ENCODE results near the gene STK25.

The STK25 gene

DNA sequence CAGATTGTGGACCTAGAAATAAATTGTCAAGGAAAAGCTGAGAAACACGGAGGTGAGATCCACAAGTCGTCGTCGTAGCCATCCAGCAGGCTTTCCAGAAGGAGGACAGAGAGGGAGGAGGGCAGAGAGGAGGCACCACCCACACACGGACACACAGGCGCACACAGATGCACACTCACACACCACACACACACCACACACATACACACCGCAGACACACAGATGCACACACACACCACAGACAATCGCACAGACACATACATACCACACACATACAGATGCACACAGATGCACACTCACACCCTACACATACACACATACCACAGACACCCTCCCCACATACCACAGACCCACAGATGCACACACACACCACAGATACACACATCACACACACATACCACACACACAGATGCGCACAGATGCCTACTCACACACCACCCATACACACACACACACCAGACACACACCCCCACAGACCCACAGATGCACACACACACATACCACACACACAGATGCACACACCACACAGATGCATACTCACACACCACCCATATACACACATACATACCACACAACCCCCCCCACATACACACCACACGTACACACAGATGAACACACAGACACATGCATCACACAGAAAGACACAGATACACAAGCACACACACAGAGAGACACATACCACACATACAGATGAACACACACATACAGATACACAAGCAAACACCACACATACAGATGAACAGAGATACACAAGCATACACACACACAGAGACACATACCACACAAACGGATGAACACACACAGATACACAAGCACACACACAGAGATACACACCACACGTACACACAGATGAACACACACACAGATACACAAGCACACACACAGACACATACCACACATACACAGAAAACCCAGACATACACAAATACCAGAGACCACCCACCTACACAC lies 37.4 kb upstream of the STK25 start:
- DNase-seq (ENCODE audit: extremely low read depth, low read depth): no peak
- TF ChIP-seq, protein P1, sequence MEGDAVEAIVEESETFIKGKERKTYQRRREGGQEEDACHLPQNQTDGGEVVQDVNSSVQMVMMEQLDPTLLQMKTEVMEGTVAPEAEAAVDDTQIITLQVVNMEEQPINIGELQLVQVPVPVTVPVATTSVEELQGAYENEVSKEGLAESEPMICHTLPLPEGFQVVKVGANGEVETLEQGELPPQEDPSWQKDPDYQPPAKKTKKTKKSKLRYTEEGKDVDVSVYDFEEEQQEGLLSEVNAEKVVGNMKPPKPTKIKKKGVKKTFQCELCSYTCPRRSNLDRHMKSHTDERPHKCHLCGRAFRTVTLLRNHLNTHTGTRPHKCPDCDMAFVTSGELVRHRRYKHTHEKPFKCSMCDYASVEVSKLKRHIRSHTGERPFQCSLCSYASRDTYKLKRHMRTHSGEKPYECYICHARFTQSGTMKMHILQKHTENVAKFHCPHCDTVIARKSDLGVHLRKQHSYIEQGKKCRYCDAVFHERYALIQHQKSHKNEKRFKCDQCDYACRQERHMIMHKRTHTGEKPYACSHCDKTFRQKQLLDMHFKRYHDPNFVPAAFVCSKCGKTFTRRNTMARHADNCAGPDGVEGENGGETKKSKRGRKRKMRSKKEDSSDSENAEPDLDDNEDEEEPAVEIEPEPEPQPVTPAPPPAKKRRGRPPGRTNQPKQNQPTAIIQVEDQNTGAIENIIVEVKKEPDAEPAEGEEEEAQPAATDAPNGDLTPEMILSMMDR (IDR thresholded peaks at IDR 0.05; ENCODE audit: low read depth, low read length): no peak

DNA sequence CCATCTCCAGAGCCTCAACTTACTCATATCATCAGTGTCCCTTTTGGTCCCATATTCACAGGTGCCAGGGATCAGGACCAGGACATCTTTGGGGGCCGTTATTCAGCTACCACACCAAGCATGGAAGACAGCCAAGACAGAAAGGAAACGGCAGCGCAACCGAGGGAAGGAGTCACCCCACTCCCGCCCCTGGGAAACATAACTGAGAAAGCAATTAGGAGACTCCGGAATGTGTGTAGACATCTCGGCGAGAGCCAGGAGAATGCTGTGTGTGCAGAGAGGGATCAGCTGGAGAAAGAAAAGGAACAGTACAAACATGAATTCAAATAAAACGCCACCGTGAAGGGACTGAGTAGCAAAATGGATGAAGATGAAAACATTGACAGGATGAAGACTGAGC lies 36.7 kb upstream of the STK25 start:
- TF ChIP-seq, protein P1 (IDR thresholded peaks at IDR 0.05; ENCODE audit: low read depth, low read length): no peak
- DNase-seq (ENCODE audit: extremely low read depth, low read depth): no peak

DNA sequence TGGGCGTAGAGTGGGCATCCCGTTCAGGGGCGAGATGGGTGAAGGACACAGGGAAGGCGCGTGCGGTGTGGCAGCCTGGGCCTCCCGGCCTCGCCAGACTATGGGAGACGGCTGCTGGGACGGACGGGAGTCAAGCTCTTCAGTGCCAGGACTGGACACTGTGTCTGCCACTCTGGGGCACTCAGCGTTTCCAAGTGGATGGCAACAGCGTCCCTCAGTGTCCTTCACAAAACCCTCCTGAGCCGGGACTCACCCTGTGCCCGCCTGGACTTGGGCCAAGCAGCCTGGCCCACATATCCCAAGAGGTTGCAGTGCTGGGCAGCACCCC lies 33.9 kb upstream of the STK25 start:
- TF ChIP-seq, protein P1 (IDR thresholded peaks at IDR 0.05; ENCODE audit: low read depth, low read length): no peak
- DNase-seq (ENCODE audit: extremely low read depth, low read depth): no peak

DNA sequence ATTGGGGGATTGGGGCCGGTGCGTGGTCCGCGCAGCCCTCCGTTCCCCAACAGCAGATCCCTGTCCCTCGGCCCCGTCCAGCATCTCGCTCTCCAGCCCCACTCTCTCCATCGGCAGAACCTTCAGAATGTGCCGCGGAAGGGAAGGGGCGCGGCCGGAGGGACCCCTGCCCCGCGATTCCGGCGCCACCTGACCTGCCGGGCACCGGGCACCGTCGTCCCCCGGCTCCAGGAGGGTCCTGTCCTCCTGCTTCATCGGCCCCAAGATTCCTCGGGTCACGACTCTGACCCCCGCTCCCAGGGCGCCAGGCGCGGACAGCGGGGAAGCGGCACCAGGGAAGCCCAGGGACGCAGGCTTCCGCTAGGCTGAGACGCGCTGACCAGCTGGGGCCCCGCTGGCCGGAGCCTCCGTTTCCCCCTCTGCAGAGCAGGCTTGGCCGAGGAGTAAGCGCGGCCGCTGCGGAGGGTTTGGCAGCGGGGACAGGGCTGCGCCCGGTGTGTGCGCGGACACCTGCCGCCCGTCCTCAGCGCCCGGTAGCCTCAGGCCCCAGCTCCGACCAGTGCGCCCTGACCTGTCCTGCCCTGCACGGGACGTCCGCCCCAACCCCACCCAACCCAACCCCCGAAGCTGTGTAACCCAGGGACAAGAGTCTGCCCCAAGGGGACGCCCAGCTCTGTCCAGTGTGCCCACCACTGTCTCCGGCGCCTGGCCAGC lies 33.3 kb upstream of the STK25 start:
- DNase-seq (ENCODE audit: extremely low read depth, low read depth): no peak
- TF ChIP-seq, protein P1 (IDR thresholded peaks at IDR 0.05; ENCODE audit: low read depth, low read length): no peak

DNA sequence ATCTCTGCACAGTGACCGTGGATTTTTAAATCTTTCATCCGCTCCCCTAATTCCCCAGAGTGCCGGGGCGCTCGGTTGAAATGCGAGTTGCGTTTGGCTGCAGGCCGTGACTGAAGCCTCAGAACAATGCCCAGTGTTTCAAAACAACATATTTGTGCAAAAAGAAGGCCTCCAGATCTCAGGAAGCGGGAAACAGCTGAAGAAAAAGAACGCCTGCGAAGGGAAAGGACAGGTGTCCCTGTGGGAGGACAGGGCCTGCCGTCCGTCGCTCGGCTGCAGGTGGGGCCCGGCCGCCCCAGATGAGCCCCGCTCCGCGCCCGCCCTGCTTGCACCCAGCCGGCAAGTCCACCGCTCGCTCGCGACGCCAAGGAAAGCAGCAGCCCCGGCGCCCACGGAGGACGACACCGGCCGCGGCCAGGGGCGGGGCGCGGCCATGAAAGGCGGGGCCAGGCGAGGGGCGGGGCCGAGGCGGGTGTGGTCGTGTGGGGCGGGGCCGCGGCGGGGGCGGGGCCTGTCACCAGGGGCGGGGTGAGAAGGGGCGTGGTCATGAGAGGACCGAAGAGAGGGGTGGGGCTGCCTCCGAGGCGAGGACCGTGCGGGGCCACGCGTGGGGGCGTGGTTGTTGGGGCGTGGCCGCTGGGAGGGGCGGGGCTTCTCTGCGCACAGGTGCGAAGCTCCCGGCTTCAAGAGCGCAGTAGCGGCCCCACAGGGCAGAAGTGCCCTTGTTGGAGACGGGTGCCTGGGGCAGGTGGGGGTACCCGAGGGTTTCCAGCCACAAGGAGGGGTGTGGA lies 32.6 kb upstream of the STK25 start:
- DNase-seq (ENCODE audit: extremely low read depth, low read depth): no peak
- TF ChIP-seq, protein P1 (IDR thresholded peaks at IDR 0.05; ENCODE audit: low read depth, low read length): no peak

DNA sequence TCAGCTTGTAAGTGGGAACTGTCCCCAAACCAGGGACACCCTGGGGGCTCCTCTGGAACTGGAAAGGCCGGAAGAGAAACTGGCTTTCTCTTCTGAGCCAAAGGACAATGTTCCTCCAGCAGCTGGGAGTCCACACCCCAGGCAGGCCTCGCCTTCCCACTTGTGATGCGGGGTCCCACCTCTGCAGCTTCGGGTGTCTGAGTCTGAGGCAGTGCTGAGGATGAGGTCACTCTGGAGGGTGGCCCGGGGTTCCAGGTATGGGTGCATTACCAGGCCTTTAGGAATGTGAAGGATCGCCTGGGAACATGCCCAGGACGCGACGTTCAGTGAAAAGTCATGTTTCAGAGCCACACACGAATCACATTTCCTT lies 32.0 kb upstream of the STK25 start:
- TF ChIP-seq, protein P1 (IDR thresholded peaks at IDR 0.05; ENCODE audit: low read depth, low read length): no peak
- DNase-seq (ENCODE audit: extremely low read depth, low read depth): no peak

Data from AG09319 (cell line).